Measurements from ENCODE around the gene PAFAH1B1.

DNA sequence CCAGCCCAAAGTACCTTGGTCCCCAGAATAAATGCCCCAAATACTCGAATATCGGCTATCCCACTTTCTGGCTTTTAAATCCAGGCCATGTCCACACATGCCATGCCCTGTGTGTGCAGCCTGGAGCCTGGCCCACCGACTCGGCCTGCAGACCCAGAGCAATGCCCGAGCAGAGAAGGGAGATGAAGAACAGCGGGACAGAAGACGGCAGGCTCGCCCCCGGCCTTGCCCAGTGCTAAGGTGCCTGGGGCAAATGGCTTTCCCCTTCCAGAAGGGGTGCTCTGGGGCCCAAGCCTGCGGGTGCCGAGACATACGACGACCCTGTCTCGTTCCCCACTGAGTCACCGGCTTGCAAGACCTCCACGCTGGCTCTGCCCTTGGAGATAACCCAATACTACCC lies 110.2 kb downstream of the PAFAH1B1 start:
- TF ChIP-seq, protein P1, sequence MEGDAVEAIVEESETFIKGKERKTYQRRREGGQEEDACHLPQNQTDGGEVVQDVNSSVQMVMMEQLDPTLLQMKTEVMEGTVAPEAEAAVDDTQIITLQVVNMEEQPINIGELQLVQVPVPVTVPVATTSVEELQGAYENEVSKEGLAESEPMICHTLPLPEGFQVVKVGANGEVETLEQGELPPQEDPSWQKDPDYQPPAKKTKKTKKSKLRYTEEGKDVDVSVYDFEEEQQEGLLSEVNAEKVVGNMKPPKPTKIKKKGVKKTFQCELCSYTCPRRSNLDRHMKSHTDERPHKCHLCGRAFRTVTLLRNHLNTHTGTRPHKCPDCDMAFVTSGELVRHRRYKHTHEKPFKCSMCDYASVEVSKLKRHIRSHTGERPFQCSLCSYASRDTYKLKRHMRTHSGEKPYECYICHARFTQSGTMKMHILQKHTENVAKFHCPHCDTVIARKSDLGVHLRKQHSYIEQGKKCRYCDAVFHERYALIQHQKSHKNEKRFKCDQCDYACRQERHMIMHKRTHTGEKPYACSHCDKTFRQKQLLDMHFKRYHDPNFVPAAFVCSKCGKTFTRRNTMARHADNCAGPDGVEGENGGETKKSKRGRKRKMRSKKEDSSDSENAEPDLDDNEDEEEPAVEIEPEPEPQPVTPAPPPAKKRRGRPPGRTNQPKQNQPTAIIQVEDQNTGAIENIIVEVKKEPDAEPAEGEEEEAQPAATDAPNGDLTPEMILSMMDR (IDR thresholded peaks at IDR 0.05): no peak
- no peak for TF ChIP-seq EZH2 (IDR thresholded peaks at IDR 0.05; ENCODE audit: borderline replicate concordance, insufficient read depth, low read depth, low read length, poor library complexity, severe bottlenecking)

Measured in B cell (primary cell).